GM21723 (cell line): Measurements from ENCODE around the gene GLB1L2.

Experiments
- ATAC-seq: cut with Tn5 transposase; IDR thresholded peaks from one replicate; pipeline ENCODE4 v1.9.1; 2021; ENCODE audit warnings: mild to moderate bottlenecking, moderate library complexity; ENCODE audit not compliant: unreplicated experiment

The GLB1L2 gene

GRCh38 chr11:134346101-134346975, 14.6 kb downstream of the GLB1L2 start:
- ATAC-seq = no peak

GRCh38 chr11:134346976-134347350, 15.2 kb downstream of the GLB1L2 start:
- ATAC-seq = no peak

- no peak for ATAC-seq
Observed at GRCh38 chr11:134347441-134347840, 15.7 kb downstream of the GLB1L2 start.

- ATAC-seq = no peak
Observed at GRCh38 chr11:134349109-134349801, 17.5 kb downstream of the GLB1L2 start.

DNA sequence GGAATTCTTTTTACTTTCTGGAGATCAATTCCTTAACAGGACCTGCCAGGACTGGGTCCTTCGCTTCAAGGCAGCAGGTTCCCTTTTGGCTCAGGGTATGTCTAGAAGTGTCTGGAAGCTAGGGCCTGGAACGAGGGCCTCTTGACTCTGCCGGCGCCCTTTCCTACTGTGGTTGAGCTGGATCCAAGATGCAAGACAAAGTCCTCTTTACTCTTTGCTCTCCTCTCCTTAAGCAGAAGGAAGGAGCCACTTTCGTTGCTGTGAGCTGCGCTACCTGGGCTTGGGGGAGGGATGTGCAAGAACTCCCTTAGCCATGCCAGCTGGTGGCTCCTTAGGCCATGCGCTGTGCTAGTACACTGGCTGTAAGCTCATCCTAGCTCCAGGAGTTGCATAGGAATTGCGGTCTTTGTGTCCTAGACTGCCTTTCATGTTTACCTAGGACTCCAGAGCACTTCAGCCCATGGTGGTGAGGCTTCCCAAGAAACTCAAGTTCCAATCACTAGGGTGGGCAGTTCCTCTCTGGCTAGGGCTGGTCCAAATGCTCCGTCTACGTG, 18.1 kb downstream of the GLB1L2 start:
- ATAC-seq = no peak

GRCh38 chr11:134350381-134350780, 18.6 kb downstream of the GLB1L2 start:
- peak; percentile 76 for ATAC-seq

DNA sequence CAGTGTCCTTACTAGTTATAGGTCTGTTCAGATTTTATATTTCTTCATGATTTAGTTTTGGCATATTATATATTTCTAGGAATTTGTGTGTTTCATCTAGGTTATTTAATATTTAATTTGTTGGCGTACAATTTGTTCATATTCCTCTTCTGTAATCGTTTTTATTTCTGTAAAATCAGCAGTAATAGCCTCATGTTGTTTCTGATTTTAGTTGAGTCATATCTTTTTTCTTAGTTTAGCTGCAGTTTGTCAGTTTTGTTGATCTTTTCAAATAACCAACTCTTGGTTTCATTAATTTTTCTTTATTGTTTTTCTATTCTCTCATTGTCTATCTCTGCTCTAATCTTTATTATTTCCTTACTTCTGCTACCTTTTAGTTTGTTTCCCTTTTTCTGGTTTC, 20.3 kb downstream of the GLB1L2 start:
- no peak for ATAC-seq

DNA sequence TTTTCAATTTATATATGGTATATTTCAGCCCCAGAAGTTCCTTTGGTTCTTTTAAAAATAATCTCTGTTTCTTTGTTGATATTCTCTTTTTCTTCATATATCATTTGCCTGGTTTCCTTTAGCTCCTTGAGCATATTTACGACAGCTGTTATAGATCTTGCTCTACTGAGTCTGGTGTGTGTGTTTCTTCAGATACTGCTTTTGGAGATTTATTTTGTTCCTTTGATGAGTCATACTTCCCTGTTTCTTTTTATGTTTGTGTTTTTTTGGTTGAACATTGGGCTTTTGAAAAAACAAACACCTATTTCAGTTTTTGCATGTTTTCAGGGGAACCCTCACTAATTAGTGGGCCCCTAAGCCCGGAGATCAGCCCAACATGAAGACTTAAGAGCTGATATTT, 23.3 kb downstream of the GLB1L2 start:
- ATAC-seq = no peak

GRCh38 chr11:134355656-134356055, 23.9 kb downstream of the GLB1L2 start:
- no peak for ATAC-seq

- ATAC-seq = no peak
Observed at GRCh38 chr11:134356656-134357544, 25.1 kb downstream of the GLB1L2 start.

- no peak for ATAC-seq
Observed at GRCh38 chr11:134357545-134357839, 25.7 kb downstream of the GLB1L2 start.

DNA sequence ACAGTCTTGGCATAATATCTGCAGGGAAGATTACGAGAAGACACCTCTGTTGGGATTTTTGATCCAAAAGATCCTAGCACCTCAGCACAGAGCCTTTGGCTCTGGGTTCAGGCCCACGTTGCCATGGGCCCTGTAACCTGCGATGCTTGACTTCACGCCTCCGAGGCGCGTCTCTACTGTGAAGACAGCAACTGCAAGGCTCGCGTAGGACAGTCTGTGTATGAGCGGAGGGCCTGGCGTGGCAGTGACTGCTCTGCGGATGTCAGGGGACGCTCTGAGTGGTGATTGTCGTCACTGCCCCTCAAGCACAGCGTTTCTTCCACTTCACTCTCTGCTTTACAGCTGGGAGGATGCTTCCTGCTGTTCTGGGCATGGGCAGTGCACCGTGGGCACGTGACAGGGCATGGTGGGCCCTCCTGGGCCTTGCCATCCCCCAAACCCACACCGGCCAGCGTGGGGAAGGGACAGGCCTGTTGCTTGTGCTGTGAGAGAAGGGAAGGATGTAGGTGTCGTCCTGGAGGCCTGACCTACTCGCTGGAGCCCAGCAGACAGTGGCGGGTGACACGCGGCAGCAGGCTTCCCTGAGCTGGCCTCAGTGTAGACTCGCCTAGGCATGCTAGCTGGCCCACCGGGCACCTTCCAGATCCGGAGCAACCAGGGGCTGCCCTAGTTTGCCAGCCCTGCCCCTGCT, 26.5 kb downstream of the GLB1L2 start:
- no peak for ATAC-seq

GRCh38 chr11:134358856-134359490, 27.2 kb downstream of the GLB1L2 start:
- ATAC-seq = no peak

GRCh38 chr11:134359646-134360045, 27.9 kb downstream of the GLB1L2 start:
- ATAC-seq = no peak

GRCh38 chr11:134360050-134360835, 28.5 kb downstream of the GLB1L2 start:
- ATAC-seq = peak; percentile 89

- ATAC-seq = no peak
Observed at GRCh38 chr11:134361661-134362060, 29.9 kb downstream of the GLB1L2 start.

DNA sequence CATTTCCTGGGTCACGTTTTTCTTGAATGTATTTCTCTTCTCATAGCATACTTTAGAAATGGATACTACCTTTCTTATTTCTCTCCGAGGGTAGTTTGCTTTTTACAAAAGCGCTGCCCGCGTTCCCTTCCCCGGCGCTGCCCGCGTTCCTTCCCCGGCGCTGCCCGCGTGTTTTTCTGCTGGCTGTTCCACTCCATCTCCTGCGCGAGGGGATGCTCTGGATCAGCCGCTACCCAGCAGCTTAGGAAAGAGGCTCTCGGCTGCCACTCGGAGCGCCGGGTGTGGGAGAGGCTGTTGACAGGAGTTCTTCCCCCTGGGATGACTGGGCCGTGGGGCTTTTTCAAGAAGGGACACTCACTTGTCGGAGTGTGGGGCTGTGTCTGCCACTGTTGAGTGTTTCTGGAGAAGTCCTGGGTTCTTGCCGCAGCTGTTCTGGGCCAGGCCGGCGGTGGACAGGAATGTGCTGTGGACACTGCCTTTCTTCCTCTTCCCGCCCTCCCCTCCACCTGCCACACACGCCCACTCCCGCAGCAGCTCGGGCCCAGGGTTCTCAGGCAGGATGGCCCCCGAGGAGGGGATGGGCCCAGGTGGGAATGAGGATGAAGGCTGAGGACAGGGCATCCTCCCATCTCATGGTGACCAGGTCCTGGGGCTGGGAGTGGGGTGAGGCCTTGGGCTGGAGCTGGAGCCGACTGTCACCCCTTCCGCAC, 30.6 kb downstream of the GLB1L2 start:
- ATAC-seq = no peak

GRCh38 chr11:134363161-134363560, 31.4 kb downstream of the GLB1L2 start:
- ATAC-seq = no peak

DNA sequence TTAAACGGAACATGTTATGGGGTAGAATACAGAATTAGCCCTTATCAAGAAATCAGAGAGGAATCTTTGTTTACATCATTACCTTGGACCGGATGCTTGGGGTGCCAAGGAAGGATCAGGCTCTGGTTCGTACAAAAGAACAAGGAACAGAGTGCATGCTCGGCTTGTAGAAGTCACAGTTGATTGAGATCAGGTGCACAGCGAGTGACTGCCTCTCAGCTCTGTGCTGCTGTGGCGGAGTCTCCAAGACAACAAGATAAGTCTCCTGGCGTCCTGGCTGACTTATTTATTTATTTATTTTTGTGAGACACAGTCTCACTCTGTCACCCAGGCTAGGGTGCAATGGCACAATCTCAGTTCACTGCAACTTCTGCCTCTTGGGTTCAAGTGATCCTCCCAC, 31.8 kb downstream of the GLB1L2 start:
- ATAC-seq = no peak
